OCI-LY7 (cell line): ENCODE results near the gene LHX4.

Experiments used
- EZH2phosphoT487 ChIP-seq: fragments of 200-600 bp; sonication (generic); IDR thresholded peaks from 2 replicates; pipeline ENCODE4 v1.6.1; 2018; ENCODE audit warnings: low read depth, borderline replicate concordance, mild to moderate bottlenecking, mixed run types, antibody characterized with exemption, low read length, moderate library complexity, mixed read lengths
- TF ChIP-seq, protein P1 (sequence below): fragments of 200-600 bp; sonication (generic); conservative IDR thresholded peaks from 2 replicates; pipeline ENCODE4 v1.5.1; 2014; ENCODE audit warnings: mild to moderate bottlenecking, antibody characterized with exemption, low read length, moderate library complexity, mixed read lengths

- TF ChIP-seq, protein P1, sequence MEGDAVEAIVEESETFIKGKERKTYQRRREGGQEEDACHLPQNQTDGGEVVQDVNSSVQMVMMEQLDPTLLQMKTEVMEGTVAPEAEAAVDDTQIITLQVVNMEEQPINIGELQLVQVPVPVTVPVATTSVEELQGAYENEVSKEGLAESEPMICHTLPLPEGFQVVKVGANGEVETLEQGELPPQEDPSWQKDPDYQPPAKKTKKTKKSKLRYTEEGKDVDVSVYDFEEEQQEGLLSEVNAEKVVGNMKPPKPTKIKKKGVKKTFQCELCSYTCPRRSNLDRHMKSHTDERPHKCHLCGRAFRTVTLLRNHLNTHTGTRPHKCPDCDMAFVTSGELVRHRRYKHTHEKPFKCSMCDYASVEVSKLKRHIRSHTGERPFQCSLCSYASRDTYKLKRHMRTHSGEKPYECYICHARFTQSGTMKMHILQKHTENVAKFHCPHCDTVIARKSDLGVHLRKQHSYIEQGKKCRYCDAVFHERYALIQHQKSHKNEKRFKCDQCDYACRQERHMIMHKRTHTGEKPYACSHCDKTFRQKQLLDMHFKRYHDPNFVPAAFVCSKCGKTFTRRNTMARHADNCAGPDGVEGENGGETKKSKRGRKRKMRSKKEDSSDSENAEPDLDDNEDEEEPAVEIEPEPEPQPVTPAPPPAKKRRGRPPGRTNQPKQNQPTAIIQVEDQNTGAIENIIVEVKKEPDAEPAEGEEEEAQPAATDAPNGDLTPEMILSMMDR: no peak
- no peak for TF ChIP-seq EZH2phosphoT487
Measured at GRCh38 chr1:180235077-180235501, 5.0 kb downstream of the LHX4 start.
